Skeletal muscle satellite cell (primary cell): ENCODE measurements around the gene ZNF132. TPM values are rescaled to one million over a fixed set of nuclear protein-coding genes. Genes with fewer than 3 reads are reported as not detected.
A peak's percentile ranks its signal among the peaks of the same experiment; 100 is the strongest.
"Not testable (repeated sequence)": the region's sequence is repeated elsewhere in the genome, so short reads cannot be mapped to it uniquely, and the experiment has no call there.

Experiments used
- H3K27me3 ChIP-seq: 2 replicates; pipeline ENCODE4 v1.7.0; 2013; ENCODE audit warnings: low read length; ENCODE audit not compliant: control insufficient read depth, insufficient read depth
- H3K36me3 ChIP-seq: 2 replicates; pipeline ENCODE4 v1.7.0; 2013; ENCODE audit warnings: mild to moderate bottlenecking, control low read depth, low read length; ENCODE audit not compliant: insufficient read depth
- H3K4me1 ChIP-seq: 2 replicates; pipeline ENCODE4 v1.7.0; 2013; ENCODE audit warnings: low read length; ENCODE audit not compliant: control insufficient read depth, insufficient read depth
- H3K4me2 ChIP-seq: 2 replicates; pipeline ENCODE4 v1.7.0; 2013; ENCODE audit warnings: mild to moderate bottlenecking, low read length
- H3K4me3 ChIP-seq: 2 replicates; pipeline ENCODE4 v1.7.0; 2013; ENCODE audit warnings: low read length
- H3K9ac ChIP-seq: 2 replicates; pipeline ENCODE4 v1.7.0; 2013; ENCODE audit warnings: mild to moderate bottlenecking, low read depth, low read length, moderate library complexity
- H3K9me3 ChIP-seq: replicated peaks from 2 replicates; pipeline ENCODE4 v1.7.0; 2013; ENCODE audit warnings: mild to moderate bottlenecking, control low read depth, low read length
- total RNA-seq: library from RNA; depleted of rRNA; stranded (reverse); fragments of >200 nt; gene quantifications from 2 replicates; pipeline ENCODE4 v1.2.3, GENCODE V29; 2012; rRNA removed

The ZNF132 gene
- 7.1 and 10.0 TPM in 2 replicates for total RNA-seq

- Histone ChIP-seq H3K36me3 (peaks cover 30% of the 10 kb centered on the region), H3K4me1 (peaks cover 14% of the 10 kb centered on the region), H3K4me2 (peak within 1 kb of the TSS; percentile 91), H3K9me3 (peaks cover 11% of the 10 kb centered on the region), H3K9ac (peak within 1 kb of the TSS; percentile 88), H3K4me3 (peak within 1 kb of the TSS; percentile 84), H3K27me3 (no peaks in the 10 kb centered on the region)
Measured at GRCh38 chr19:58439576-58440554, at the start of gene ZNF132. ZNF132 (minus strand) TSS chr19:58440153; CDS start chr19:58439821, 332 bp downstream.

- not testable (repeated sequence) for H3K9ac ChIP-seq, H3K4me3 ChIP-seq, H3K9me3 ChIP-seq, H3K4me2 ChIP-seq, H3K4me1 ChIP-seq, H3K27me3 ChIP-seq, H3K36me3 ChIP-seq
Measured at GRCh38 chr19:58484349-58484748, 44.4 kb upstream of the ZNF132 start.

- Histone ChIP-seq H3K9me3 (no peaks in the 10 kb centered on the region), H3K27me3 (no peaks in the 10 kb centered on the region), H3K4me1 (no peaks in the 10 kb centered on the region), H3K4me3 (no peak overlapping the region), H3K36me3 (peaks cover 9% of the 10 kb centered on the region), H3K4me2 (no peak overlapping the region), H3K9ac (no peak overlapping the region)
Measured at GRCh38 chr19:58483776-58484175, 43.8 kb upstream of the ZNF132 start.

DNA sequence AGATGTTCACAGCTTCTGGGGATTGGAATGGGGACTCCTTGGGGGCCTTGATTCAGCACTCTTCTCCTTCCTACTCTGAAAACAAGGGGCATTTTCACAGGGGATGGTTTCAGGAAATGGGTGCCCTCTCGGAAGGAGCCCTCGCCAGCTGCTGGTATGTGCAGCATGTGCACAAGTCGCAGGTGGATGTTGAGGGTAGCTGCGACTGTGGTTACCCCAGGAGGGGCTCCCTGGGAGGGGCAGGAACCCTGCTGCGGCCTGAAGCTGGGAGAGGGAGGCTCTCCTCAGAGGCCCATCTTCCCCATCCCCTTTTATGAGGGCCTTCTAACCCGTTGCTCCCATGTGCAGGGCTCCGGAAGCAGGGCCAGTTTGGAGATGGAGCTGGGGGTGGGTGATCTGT, 42.4 kb upstream of the ZNF132 start:
- no peak overlapping the region for H3K4me2 ChIP-seq
- no peak overlapping the region for H3K4me3 ChIP-seq
- H3K4me1 ChIP-seq, result no peaks in the 10 kb centered on the region
- no peaks in the 10 kb centered on the region for H3K27me3 ChIP-seq
- no peaks in the 10 kb centered on the region for H3K9me3 ChIP-seq
- no peak overlapping the region for H3K9ac ChIP-seq
- peaks cover 12% of the 10 kb centered on the region for H3K36me3 ChIP-seq

GRCh38 chr19:58480831-58481230, 40.9 kb upstream of the ZNF132 start:
- Histone ChIP-seq H3K27me3 (no peaks in the 10 kb centered on the region), H3K9me3 (no peaks in the 10 kb centered on the region), H3K4me2 (no peak overlapping the region), H3K4me1 (peaks cover 10% of the 10 kb centered on the region), H3K4me3 (no peak overlapping the region), H3K36me3 (peaks cover 12% of the 10 kb centered on the region), H3K9ac (no peak overlapping the region)

DNA sequence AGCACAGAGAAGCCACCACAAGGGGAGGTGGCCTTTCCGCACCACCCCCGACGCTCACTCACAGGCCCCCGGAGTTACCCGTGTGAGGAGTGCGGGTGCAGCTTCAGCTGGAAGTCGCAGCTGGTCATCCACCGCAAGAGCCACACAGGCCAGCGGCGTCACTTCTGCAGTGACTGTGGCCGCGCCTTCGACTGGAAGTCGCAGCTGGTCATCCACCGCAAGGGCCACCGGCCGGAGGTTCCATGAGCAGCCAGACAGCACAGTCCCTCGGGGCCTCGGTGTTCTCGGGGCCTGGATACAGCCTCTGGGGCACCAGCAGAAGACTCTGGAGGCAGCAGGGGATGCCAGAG, 40.5 kb upstream of the ZNF132 start:
- Histone ChIP-seq H3K4me1 (peaks cover 10% of the 10 kb centered on the region), H3K36me3 (peaks cover 12% of the 10 kb centered on the region), H3K9me3 (no peaks in the 10 kb centered on the region), H3K4me2 (no peak overlapping the region), H3K9ac (no peak overlapping the region), H3K4me3 (no peak overlapping the region), H3K27me3 (no peaks in the 10 kb centered on the region)

- no peaks in the 10 kb centered on the region for H3K9me3 ChIP-seq
- H3K4me3 ChIP-seq, result no peak overlapping the region
- peaks cover 16% of the 10 kb centered on the region for H3K4me1 ChIP-seq
- H3K9ac ChIP-seq, result no peak overlapping the region
- no peak overlapping the region for H3K4me2 ChIP-seq
- H3K27me3 ChIP-seq, result no peaks in the 10 kb centered on the region
- peaks cover 12% of the 10 kb centered on the region for H3K36me3 ChIP-seq
Measured at GRCh38 chr19:58479736-58480480, 40.0 kb upstream of the ZNF132 start.

- Histone ChIP-seq H3K4me1 (peaks cover 19% of the 10 kb centered on the region), H3K9me3 (no peaks in the 10 kb centered on the region), H3K36me3 (peaks cover 12% of the 10 kb centered on the region), H3K4me2 (no peak overlapping the region), H3K9ac (no peak overlapping the region), H3K27me3 (no peaks in the 10 kb centered on the region), H3K4me3 (no peak overlapping the region)
Measured at GRCh38 chr19:58479303-58479702, 39.4 kb upstream of the ZNF132 start.

- H3K27me3 ChIP-seq, result no peaks in the 10 kb centered on the region
- H3K4me1 ChIP-seq, result peaks cover 19% of the 10 kb centered on the region
- no peaks in the 10 kb centered on the region for H3K9me3 ChIP-seq
- peaks cover 21% of the 10 kb centered on the region for H3K36me3 ChIP-seq
- no peak overlapping the region for H3K4me2 ChIP-seq
- H3K4me3 ChIP-seq, result no peak overlapping the region
- no peak overlapping the region for H3K9ac ChIP-seq
Measured at GRCh38 chr19:58477871-58478270, 37.9 kb upstream of the ZNF132 start.

- peaks cover 28% of the 10 kb centered on the region for H3K36me3 ChIP-seq
- H3K4me3 ChIP-seq, result peak overlapping the region; percentile 78
- no peaks in the 10 kb centered on the region for H3K9me3 ChIP-seq
- H3K4me1 ChIP-seq, result peaks cover 19% of the 10 kb centered on the region
- peak overlapping the region; percentile 81 for H3K9ac ChIP-seq
- peak overlapping the region; percentile 90 for H3K4me2 ChIP-seq
- H3K27me3 ChIP-seq, result no peaks in the 10 kb centered on the region
Measured at GRCh38 chr19:58477130-58477529, 37.2 kb upstream of the ZNF132 start.

DNA sequence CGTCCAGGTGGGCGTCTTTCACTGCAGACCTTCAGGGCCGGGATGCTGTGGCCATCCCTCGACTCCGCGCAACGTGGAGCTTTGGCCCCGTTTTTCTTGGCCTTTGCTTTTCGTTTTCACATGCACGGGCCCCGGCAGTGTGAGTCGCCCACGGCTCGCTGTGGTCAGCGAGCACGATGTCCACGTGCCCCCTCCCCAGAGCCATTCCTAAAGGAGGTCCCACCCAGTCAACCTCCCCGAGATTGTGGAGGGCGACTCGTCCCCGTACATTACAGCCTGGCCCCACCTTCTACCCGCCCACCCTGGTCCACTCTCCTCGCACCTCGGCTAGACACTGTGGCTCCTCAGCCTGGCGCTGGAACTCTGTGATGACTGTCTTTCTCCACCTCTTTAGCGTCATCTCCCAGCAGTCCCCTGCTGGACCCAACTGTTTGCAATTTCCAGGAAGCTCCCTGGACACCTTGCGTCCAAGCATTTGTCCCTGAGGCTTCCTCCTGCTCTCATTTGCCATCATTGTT, 36.6 kb upstream of the ZNF132 start:
- Histone ChIP-seq H3K9me3 (no peaks in the 10 kb centered on the region), H3K4me3 (peak overlapping the region; percentile 78), H3K9ac (peak overlapping the region; percentile 81), H3K36me3 (peaks cover 34% of the 10 kb centered on the region), H3K4me1 (peaks cover 19% of the 10 kb centered on the region), H3K27me3 (no peaks in the 10 kb centered on the region), H3K4me2 (peak overlapping the region; percentile 90)
